NCI-H2227 (cell line): ENCODE data around the gene ANKRD44.

Experiments used
- DNase-seq: peaks from one replicate; lab custom pipeline; 2025; ENCODE audit not compliant: unreplicated experiment; lab: John Stamatoyannopoulos, UW

Gene ANKRD44

GRCh38 chr2:197209742-197210408, 100.7 kb downstream of the ANKRD44 start:
- no peak for DNase-seq

DNA sequence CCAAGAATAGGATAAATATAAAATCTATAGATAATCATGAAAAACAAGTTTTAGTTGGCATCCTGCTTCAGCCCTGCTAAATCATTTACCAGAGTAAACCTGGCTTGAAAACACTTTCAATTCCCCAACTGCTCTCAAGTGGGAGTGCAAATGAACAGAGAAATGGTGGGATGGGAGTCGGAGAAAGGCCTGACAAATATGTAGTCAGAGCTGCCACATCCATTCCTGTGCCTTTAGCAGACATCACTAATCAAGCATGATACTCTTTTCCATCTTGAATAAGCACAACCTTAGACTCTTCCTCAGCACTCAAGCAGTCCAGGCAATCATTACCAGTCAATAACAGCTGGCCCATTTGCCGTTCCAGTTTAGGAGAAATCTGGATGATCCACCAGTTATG, 101.3 kb downstream of the ANKRD44 start:
- no peak for DNase-seq

DNA sequence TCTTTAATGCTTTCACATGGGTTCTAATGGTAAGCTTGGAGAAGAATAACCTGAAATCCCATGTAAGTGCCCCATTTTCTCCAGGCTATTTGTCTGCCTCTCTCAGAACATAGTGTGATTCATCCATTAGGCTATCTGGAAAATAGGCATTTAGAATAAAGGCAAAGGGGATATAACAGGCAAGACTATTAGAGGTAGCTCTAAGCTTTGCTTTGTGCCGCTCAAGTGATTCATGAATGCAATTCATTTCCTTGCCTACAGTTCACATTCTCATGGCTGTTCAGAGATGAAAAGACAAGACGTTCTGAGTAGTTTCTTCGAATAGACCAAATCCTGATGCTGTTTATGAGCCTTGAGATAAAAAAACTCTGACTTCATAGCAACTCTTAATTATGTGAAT, 101.7 kb downstream of the ANKRD44 start:
- no peak for DNase-seq

DNA sequence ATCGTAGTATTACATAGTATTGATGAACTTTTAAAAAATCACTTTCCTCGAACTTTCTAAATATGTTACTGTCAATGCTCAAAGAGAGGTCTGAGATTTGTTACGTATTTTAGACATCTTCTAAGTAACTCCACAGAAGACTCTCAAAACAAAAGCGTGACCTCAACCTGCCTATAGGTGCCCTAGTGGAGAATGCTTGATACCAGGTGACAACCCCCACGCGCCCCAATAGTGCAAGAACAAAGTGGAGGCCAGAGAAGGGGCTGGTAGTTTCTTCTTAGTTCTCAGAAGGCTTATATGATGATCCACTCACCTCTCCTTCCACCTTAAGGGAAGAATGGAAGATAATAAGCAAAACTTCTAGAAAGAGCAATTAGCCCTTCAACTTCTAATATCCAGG, 102.6 kb downstream of the ANKRD44 start:
- no peak for DNase-seq

GRCh38 chr2:197207598-197207997, 103.0 kb downstream of the ANKRD44 start:
- no peak for DNase-seq

GRCh38 chr2:197207106-197207505, 103.5 kb downstream of the ANKRD44 start:
- DNase-seq = no peak

DNA sequence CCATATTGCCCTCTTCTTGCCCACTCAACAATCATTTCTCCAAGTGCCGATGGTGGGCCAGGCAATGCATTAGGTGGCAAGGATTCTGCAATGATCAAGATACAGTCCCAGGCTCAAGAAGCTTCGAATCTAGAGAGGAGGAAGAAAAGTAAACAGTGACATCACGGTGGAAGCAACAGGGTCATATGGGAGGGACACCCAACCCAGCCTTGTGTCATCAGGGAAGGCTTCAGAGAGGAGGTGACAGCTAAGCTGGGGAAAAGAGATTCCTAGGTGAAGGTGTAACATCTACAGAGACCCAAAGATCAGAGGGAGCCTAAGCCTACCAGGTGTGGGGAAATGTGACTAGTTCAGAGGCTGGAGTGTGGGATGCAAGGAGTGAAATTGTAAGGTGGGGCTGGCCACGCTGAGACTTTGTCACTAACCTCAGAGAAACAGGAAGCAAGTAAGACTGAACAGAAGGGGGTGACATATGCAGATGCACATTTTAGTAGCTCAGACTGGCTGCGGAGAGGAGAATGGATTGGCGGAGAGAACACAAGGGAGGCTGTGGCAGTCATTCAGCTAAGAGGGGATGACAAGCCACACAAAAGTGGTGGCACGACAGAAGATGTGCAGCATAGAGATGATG, 104.9 kb downstream of the ANKRD44 start:
- DNase-seq = no peak

GRCh38 chr2:197204519-197205250, 105.9 kb downstream of the ANKRD44 start:
- no peak for DNase-seq

- no peak for DNase-seq
These were observed 108.7 kb downstream of the ANKRD44 start for GRCh38 chr2:197201874-197202273.

DNA sequence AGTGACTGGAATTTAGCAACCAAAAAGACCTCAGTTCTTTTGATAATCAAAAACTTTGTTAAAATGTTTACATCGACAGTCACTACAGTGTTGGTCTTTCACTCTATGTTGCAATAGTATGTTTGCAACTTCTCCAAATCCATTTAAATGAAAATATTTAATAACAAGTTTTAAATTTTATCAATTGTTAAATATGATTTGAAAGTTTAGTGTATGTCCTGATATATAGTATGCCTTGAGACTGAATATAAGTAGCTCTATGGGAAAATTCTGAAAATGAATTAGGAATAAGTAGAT, 109.9 kb downstream of the ANKRD44 start:
- no peak for DNase-seq

DNA sequence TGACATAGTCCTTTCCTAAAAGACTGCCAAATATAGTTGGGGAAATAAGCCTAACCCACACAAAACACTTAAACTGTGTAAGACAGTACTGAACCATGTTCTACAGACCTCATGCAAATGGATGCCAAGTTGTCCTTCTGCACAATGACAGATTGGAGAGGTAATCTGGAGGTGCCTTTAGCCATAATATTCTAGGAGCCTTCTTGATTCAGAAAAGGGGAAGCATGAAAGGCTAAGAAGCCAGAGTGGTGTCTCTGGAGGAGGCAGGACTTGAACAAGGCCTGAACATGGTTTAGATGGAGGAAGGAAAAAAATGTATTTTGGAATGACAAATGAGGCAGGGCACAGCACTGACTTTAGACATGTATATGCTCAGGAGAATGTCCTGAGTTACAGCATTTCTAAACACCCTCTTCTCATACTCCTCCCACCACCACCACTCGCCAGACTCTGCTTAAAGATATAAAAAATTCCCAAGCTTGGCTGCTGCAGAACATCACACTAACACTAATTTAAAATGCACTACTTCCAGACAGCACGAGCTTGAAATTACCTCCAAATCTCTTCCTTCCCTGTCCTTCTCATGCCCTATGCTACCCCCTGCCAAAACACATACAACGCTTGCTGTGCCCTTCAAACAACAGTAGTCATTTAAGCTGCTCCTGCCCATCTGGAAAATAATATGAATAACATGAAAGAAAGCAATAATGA, 110.4 kb downstream of the ANKRD44 start:
- no peak for DNase-seq

- no peak for DNase-seq
These were observed 111.7 kb downstream of the ANKRD44 start for GRCh38 chr2:197198890-197199289.

- no peak for DNase-seq
These were observed 112.7 kb downstream of the ANKRD44 start for GRCh38 chr2:197197895-197198311.

DNA sequence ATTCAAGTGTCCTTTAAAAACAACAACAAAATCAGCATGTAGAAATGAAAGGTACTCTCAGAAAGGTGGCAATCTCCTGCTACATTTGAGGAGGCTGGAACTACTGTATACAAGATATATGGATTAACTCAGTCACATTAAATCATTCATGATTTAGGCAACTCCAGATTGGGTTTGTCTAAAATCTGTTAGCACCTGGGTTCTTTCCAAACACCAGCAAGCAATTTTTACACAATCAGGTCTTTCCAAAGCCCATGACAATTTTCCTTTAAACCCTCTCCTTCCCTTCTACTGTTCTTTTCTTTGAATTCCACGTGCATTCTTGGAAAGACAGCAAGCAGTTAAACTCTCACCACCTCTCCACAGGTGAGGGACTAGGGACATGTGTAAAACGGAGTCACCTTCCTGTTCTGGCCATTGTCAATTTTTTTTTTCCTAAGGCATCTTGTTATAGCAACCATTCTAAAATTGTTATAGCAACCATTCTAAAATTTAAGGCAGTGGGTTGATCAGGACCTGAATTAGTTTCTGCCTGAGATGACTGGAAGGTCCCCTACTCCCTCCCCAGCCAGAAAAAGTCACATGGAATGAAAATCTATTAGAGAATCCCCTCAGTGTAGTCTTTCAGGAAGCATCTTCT, 113.9 kb downstream of the ANKRD44 start:
- no peak for DNase-seq

DNA sequence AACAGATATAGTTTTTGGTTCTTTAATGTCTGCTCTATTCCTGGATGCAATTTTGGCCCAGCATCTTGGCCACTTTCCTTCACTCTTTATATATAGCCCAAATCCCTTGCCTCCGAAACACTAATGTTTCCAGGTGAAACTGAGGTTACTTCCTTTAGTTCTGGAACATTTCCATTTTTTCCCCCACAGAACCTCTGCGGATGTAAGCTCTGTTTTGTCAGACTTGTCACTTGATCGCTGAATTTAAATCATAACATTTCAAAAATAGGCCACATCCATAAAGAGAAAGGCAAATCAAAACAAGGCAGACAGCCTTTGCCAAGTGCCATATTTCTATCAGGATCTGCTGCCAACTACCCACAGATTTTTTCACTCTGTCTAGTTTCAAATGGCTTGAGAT, 115.1 kb downstream of the ANKRD44 start:
- no peak for DNase-seq

GRCh38 chr2:197191940-197192322, 118.6 kb downstream of the ANKRD44 start:
- DNase-seq = no peak

DNA sequence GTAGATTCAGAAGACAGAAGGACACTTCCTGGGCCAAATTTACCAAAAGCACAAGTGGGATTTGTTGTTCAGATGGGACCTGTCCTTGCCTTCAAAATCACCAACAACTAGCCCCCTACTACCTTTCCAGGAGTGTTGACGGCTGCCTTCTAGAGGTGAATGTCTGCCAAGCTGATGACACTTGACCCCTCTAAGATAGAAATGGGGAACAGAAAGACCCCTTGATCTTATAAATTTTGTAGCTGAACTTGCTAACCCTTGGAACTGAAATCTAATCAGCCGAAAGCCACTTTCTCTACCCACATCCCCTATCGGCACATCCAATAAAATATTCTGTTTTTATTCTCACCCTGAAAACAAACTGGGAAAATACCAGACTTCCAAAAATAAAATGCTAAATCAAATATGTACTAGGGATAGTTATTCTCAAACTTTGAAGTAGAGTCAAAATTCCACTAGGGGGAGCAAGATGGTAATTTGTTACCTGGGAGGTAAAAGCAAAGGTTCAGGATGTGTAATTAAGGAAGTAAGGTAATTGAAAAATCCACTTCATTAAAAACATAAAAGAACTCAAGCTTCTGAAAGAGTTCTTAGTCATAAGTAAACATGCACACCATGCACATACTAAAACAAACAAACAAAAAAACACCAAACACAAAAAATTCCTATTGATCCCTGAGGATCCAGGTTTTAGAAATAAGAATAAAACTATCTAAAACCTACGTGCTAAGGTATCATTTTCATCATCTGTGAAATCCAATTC, 119.2 kb downstream of the ANKRD44 start:
- peak; percentile 65 for DNase-seq

DNA sequence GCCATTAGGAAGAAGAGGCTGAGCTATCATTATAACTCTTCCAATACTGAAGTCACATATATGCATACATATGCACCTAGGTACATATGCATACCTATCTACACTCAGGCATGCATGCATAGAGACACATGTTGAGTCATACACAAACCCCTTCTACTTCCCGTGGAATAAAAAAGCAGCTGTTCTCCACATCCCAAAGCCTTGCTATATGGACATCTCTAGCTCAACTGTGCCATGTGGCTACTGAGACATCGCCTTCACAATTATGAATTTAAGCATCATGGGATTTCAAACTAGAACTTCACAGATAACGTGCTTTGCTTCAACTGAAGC, 120.5 kb downstream of the ANKRD44 start:
- no peak for DNase-seq

DNA sequence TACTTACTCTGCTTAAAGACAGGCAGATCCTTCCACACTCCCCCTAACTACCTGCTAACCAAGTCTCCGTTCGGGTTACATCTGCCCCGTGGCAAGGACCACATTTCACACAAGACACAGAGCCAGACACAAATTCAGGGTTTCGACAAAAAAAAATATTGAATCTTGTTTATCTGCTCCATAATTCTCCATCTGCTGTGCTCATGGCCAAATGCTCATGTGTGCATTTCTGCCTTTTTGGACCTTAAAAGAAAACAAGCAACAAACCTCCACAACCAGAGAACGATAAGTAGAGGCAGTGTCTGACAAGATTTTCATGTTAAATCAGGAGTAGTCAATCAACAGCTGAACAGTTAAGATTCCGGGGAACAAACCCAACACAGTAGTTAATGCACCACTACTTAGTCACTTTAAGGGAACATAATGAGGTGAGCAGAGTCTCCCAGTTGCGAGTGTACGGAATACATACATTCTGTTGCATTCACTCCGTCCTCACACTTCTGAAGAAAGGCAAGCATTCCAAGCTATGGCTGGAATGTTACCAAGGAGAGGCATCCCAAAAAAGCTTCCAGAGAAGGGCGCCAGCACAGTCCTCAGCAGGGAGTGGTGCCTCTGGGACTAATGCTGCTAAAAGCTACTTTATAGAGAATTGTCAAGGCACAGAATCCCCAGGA, 121.0 kb downstream of the ANKRD44 start:
- no peak for DNase-seq

DNA sequence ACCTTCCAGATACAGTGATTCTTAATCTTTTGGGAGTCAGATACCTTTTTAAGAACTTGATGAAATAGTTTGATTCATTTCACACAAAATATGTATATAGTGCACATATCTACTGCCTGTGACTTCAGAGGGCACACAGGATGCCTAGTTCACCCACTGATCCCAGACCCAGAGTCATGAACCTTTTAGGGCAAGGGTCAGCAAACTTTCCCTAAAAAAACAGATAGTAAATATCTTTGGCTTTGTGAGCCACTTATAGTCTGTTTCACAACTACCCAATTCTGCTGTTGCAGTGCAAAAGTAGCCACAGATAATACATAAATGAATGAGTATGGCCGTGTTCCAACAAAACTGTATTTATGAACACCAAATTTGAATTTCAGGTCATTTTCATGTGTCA, 124.9 kb downstream of the ANKRD44 start:
- no peak for DNase-seq
